Effector CD4-positive, alpha-beta T cell (primary cell): ENCODE measurements around the gene ADSS1.

Source experiments
- DNase-seq: peaks from one replicate; pipeline ENCODE4 v3.0.0-alpha.2; 2020
- total RNA-seq: gene quantifications from one replicate; lab custom pipeline; 2026; lab: John Stamatoyannopoulos, UW

The ADSS1 gene
- 3.6 reads per million, percentile 14 among the genes with 10 or more reads in this experiment for total RNA-seq

GRCh38 chr14:104723651-104724406 is at the start of gene ADSS1:
Gene ADSS1, plus strand, starts transcription at chr14:104724229. Its CDS starts 42 bp downstream, at chr14:104724271.
- DNase-seq, result peak; percentile 44

- DNase-seq, result no peak
These were observed 48.6 kb upstream of the ADSS1 start for GRCh38 chr14:104675447-104675846.

GRCh38 chr14:104676130-104676693 is 47.8 kb upstream of the ADSS1 start:
- DNase-seq, result no peak

DNA sequence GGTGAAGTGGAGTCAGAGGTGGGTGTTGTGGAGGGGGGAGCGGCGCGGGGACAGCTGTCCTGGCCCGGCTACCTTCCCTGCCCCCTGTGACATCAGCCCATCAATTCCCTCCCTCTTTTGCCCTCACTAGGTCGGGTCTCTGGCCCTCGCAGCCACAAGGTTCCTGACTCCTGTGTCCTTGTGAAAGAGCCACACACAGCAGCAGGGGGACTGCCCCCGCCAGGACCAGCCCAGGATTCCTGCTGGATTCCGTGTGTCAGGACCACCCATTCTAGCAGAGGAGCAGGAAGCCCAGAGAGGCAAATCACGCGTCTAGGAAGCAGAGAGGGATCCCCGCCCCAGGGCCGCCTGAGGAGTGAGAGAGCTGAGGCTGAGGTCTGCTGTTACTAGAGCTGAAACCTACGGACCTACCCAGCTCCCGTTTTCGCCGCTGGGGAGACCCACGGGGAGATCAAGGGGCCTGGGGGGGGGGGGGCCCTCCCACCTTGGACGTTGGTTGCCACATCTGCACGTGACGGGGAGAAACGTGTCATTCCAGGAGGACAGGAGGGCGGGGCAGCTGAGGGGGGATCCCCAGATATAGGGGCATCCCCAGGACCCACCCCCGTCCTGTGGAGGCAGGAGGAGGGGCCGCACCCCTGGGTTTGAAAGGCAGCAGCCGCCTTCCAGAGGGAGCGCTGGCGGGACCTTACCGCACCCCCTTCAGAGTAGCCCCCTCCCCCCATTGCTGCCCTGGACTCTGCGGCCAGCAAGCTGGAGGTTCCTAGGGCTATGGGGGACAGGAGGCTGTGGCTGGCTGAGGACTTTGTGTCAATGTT is 47.1 kb upstream of the ADSS1 start:
- DNase-seq, result no peak

DNA sequence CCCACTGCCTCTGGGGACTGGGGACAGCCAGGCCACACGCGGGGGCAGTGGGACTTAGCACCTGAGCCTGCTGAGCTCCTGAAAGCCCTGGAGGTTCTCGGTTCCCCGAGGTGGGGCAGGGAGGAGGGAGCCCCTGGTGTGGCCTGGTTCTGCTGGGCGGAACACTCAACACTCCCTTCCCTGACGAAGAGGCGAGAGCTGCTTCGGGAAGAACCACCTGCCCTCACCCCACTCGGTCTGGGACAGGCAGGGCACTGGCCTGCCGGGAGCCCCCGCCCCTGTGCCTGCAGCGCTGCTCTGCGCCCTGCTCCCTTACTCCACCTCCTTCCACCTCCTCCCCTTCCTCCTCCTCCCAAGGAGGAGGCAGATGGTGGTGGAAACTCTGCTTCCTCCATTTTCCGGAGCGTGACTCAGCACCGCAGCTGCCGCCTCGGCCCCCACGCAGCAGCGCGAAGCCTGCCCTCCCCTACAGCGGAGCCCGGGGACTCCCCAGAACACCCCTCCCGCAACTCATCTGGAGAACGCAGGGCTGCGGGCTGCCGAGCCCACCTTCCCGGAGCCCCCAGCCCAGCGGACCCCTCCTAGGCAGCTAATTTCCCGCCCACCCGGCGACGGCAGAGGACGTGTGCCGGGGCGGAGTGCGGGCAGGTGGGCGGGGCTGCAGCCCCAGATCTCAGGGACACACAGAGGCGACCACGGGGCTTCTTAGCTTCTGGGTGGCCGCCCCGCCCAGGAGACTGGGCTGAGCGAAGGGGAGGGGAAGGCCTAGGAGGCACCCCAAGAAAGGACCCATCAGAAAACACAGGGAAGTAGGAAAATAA is 46.3 kb upstream of the ADSS1 start:
- peak; percentile 52 for DNase-seq

DNA sequence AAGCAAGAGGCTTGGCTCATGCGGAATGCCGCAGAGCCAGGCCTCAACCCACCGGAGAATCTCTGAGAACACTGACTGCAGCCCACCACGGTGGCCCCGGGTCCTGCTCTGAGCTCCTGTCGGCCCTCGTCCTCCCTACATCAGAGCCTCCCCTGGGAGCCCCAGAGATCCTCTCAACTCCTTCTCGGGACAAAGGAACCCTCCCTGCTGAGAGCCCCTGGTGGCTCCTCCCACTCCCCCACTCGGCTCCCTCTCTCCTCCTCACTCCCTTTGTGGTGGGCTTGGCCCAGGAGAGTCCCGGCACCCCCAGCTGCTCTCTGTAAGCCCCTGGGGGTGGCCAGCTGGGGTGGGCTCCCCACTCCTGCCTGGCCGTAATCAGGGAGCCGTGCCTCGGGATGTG is 45.7 kb upstream of the ADSS1 start:
- no peak for DNase-seq

DNA sequence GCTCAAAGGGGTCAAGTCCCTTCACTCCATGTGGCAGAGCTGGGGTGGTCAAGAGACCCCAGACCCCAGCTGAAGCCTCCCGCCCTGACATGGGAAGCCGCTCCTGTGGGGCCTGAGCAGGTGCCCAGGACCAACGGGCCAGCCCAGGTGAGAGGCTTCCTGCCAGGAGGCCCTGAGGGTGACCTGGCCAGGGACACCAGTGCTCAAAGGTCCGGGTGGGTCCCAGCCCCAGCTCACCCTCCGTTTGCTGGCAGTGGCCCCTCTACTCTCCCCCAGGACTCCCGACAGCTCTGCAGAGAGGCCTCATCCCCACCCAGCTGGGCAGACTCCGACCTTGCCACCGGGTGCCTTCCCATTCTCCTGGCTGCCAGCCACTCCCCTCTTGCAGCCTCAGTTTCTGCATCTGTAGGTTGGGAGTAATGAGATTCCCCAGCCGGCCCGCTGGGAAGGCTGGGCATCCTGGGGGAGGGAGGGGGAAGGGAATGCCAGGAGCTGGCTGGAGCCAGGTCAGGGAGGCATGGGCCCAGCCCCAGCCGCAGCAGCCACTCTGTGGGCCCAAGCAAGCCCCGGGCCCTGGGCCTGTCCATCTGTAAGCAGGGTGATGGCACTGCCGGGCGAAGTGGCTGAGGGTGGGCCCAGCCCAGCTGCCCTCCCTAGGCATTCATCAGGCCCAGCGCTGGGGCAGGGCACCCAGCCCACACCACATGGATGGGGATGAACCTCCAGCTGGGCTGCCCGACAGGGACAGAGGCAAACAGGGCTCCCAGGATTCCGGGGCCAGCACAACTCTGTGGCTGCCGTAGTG is 44.9 kb upstream of the ADSS1 start:
- DNase-seq, result no peak

DNA sequence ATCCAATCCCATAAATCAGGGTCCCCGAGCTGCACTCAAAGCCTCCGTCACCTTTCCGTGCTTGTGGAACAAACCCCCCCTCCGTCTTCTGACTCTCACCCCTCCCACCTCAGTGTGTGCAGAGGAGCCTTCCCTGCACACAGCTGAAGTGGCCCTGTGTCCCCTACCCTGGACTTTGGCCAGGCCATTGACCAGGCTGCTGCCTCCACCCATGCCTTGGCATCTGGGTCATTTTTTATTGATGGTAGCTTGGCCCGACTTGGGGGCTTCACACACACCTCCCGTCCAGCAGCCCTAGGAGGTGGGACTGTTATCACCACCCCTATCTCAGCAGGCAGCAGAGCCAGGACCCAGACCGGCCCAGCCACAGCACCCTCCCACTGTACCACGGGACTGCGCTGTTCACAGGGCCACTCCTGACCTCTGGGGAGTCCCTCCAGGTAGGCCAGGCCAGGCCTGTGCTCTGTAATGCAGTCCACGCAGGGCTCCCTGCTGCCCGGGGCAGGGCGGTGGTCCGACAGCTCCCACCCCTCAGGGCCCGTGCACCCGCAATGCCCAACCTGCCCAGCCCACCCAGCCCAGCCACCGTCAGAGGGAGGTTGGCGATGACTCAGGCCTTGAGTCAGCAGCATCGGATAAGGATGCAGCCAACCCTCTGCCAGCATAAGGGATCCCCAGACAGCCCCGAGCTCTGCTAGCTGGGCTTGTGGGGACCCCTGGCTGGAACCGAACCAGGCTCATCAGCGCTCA is 43.8 kb upstream of the ADSS1 start:
- no peak for DNase-seq

DNA sequence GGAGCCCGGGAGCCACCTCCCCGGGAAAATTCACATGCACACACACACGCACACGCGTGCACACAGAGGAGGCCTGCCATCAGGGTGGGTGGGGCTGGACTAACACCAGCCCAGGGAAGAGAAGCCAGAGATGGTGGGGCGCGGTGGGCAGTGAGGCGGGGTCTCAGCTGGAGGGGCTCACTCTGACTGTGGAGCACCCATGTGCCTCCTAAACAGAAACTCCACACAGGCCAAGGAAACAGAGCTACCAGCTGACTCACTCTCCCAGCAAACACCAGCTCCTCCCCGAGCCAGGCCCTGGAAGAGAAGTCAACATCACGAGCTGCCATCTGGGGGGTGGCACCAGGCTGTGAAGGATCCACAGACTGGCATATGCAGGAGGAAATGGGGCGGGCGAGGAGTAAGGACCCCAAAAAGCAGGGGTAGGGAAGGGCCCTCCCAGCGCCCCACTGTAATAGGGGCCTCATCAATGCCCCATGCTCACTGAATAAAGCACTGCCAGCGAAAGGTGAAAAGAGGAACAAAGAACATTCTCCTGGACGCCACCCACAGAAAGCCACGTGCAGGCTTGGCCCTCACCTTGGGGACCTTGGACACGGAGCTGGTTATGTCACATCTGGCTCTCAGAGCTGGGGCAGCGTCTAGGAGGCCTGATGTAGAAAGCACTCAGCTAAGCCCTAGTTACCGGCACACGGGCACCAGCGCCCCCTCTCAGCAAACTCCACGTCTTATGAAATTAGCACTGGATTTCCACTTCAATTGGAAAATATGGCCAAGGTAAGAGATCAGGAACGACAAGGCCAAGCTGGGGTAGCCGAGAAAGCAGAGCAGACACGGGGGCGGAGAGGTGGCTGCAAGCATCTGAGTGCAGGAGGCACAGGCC is 43.0 kb upstream of the ADSS1 start:
- no peak for DNase-seq

- no peak for DNase-seq
These were observed 42.3 kb upstream of the ADSS1 start for GRCh38 chr14:104681689-104682074.

- no peak for DNase-seq
These were observed 41.9 kb upstream of the ADSS1 start for GRCh38 chr14:104682107-104682593.

- DNase-seq, result no peak
These were observed 40.2 kb upstream of the ADSS1 start for GRCh38 chr14:104683653-104684448.

DNA sequence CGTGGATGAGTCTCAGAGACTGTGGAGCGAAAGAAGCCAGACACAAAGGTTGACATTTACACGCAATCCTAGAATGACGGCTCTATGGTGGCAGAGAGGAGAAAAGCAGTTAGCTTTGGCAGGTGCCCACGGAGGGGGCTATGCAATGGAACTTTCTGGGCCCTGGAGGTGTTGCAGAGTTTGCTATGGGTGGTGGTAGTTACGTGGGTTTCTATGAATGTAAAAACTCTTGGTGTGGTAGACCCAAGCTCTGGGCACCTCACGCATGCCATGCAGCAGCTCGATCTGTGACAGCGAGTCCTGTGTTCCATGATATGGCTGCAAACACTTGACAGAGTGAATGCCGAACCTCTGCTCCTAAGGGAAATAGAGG is 39.6 kb upstream of the ADSS1 start:
- DNase-seq, result no peak

- DNase-seq, result no peak
These were observed 38.6 kb upstream of the ADSS1 start for GRCh38 chr14:104685216-104685997.

DNA sequence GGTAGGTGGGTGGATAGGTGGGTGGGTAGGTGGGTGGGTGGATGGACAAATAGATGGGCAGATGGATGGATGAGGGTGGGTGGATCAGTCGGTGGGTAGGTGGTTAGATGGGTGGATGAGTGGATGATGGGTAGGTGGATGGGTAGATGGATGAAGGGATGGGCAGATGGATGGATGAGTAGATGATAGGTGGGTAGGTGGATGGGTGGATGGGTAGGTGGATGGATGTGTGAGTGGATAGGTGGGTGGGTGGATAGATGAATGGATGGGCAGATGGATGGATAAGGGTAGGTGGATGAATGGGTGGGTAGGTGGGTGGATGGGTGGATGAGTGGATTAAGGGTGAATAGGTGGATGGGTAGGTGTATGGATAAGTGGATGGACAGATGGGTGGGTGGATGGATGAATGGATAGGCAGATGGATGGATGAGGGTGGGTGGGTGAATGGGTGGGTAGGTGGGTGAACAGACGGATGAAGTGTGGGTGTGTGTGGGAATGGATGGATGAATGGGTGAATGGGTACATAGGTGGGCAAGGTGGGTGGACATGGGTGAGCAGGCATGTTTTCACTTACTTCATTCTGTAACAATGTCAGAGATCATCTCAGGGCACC is 37.9 kb upstream of the ADSS1 start:
- DNase-seq, result no peak

GRCh38 chr14:104686624-104687517 is 37.2 kb upstream of the ADSS1 start:
- DNase-seq, result no peak
